ENCODE data around the gene TXNIP. TPM values are rescaled to one million over a fixed set of nuclear protein-coding genes. Genes with fewer than 3 reads are reported as not detected.
A peak's percentile ranks its signal among the peaks of the same experiment; 100 is the strongest.

TXNIP gene, protein sequence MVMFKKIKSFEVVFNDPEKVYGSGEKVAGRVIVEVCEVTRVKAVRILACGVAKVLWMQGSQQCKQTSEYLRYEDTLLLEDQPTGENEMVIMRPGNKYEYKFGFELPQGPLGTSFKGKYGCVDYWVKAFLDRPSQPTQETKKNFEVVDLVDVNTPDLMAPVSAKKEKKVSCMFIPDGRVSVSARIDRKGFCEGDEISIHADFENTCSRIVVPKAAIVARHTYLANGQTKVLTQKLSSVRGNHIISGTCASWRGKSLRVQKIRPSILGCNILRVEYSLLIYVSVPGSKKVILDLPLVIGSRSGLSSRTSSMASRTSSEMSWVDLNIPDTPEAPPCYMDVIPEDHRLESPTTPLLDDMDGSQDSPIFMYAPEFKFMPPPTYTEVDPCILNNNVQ
- polyA plus RNA-seq (2012; ENCODE audit: insufficient read depth, insufficient read length, low read depth): 13.2 TPM

DNA sequence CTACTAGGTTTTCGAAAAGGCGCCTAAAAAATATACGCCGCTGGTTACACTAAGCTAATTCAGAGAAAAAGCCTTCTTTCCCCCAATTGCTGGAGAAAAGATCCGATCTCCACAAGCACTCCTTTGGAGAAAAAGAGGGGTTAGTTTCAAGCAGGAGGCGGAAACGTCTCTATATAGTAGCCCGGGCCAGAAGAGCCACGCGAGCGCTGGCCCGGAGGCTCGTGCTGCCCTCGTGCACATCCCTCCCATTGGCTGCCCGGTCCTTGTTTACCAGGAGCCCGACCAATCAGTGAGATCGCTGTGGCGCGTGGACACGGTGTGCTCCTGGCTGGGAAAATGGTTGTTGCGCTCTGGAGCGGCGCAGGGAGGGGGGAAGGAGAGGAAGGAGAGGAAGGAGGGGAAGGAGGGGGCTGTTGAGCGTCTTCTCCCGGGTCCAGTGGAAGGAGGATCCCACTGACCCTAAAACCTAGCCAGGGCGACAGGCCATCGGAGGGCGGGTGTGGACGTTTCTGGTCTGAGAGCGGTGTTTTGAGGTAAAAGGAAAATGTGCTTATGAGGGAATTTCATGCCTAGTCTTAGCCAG lies at the start of gene TXNIP:
TXNIP (minus strand) TSS at position 147 of the 583 bp plus-strand sequence. CDS start 313 bp downstream, outside the sequence.
- Histone ChIP-seq H3K36me3 (peaks cover 33% of the 10 kb centered on the region), H3K9me3 (no peaks in the 10 kb centered on the region), H3K27me3 (no peaks in the 10 kb centered on the region), H3K4me3 (ENCODE audit: low read depth, low read length) (peak within 1 kb of the TSS; percentile 83), H3K4me1 (peaks cover 6% of the 10 kb centered on the region)
- peak; percentile 98 for DNase-seq
- TF ChIP-seq, protein P1, sequence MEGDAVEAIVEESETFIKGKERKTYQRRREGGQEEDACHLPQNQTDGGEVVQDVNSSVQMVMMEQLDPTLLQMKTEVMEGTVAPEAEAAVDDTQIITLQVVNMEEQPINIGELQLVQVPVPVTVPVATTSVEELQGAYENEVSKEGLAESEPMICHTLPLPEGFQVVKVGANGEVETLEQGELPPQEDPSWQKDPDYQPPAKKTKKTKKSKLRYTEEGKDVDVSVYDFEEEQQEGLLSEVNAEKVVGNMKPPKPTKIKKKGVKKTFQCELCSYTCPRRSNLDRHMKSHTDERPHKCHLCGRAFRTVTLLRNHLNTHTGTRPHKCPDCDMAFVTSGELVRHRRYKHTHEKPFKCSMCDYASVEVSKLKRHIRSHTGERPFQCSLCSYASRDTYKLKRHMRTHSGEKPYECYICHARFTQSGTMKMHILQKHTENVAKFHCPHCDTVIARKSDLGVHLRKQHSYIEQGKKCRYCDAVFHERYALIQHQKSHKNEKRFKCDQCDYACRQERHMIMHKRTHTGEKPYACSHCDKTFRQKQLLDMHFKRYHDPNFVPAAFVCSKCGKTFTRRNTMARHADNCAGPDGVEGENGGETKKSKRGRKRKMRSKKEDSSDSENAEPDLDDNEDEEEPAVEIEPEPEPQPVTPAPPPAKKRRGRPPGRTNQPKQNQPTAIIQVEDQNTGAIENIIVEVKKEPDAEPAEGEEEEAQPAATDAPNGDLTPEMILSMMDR (IDR thresholded peaks at IDR 0.05; ENCODE audit: low read depth, low read length): no peak

DNA sequence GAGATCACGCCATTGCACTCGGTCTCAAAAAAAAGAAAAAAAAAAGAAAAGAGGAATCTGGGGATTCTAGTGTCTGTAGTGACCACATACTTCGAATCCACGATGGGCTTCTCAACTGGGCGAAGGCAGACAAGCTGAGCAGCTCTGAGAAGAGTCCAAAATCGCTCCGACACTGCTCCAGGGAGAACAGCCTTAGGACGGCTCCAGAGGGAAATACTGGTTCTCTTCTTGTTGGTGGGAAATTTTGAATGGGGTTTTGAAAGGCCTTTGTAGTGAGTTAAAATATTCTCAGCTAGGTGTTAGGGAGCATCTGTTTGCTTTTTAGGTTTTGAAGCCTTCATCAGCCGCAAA lies 43.4 kb upstream of the TXNIP start:
- no peaks in the 10 kb centered on the region for H3K27me3 ChIP-seq
- no peaks in the 10 kb centered on the region for H3K36me3 ChIP-seq
- TF ChIP-seq, protein P1 (IDR thresholded peaks at IDR 0.05; ENCODE audit: low read depth, low read length): no peak
- no peaks in the 10 kb centered on the region for H3K9me3 ChIP-seq
- H3K4me3 ChIP-seq (ENCODE audit: low read depth, low read length): peak overlapping the region; percentile 93; the same call in 1 of the 2 replicates
- no peaks in the 10 kb centered on the region for H3K4me1 ChIP-seq
- no peak for DNase-seq

DNA sequence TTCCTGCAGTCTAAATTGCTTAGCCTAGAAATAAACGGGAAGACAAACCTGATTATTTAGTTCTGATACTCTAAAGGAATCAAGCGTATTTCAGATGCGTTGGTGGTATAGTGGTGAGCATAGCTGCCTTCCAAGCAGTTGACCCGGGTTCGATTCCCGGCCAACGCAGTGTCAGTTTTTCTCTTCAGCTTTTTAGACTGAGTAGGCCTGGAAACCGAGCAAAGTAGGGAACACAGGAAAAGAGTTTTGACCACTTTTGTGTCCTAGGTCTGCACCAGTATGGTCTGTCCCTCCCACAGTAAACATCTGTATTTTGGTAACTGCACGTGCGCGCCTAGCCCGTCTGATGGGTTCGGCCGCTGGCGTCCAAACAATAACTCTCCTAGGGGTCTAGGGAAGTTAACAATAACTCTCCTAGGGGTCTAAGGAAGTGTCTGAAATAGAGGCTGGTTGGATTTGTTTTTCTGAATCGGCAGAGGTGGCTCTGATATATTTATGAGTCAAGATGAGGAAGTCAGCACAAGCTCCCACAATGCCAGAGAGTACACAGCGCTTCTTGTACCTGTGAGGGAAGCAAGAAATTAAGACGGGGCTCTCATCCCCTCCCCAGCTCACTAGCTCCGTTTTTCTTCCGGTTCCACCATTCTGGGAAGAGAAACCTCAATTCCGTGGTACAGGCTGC lies 40.7 kb upstream of the TXNIP start:
- Histone ChIP-seq H3K36me3 (no peaks in the 10 kb centered on the region), H3K4me3 (ENCODE audit: low read depth, low read length) (peak overlapping the region; percentile 93), H3K27me3 (no peaks in the 10 kb centered on the region), H3K4me1 (no peaks in the 10 kb centered on the region), H3K9me3 (no peaks in the 10 kb centered on the region)
- TF ChIP-seq, protein P1 (IDR thresholded peaks at IDR 0.05; ENCODE audit: low read depth, low read length): no peak
- peak; percentile 80 for DNase-seq

DNA sequence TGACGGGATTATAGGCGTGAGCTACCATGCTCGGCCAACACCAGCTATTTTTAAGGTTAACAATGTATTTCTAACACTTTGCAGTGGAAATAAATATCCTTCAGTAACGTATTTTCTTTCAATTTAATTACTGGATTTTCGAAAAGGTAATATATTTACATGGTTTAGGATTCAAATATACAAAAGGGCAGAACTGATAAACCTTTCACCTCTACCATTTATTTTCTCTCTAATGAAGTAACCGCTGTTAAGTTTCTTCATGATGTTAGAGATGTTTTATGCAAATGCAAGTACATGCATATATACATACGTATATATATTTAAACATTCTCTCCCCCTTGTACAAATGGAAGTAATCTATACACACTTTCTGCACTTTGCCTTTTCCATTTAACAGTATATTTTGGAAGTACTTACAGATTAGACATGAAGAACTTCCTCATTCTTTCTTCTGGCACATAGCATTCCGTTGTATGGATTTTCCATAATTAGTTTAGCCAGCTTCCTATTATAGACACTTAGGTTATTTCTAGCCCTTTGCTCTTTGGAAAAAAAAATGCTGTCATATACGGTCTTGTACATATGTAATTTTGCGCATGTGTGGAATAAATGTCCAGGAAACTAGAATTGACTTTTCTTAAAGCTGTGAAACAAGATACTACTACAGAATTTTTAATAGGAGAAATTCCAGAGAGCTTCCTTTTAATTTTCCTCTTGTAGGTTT lies 40.0 kb upstream of the TXNIP start:
- Histone ChIP-seq H3K4me3 (ENCODE audit: low read depth, low read length) (peak overlapping the region; percentile 93), H3K27me3 (no peaks in the 10 kb centered on the region), H3K4me1 (no peaks in the 10 kb centered on the region), H3K36me3 (no peaks in the 10 kb centered on the region), H3K9me3 (no peaks in the 10 kb centered on the region)
- TF ChIP-seq, protein P1 (IDR thresholded peaks at IDR 0.05; ENCODE audit: low read depth, low read length): no peak
- no peak for DNase-seq

DNA sequence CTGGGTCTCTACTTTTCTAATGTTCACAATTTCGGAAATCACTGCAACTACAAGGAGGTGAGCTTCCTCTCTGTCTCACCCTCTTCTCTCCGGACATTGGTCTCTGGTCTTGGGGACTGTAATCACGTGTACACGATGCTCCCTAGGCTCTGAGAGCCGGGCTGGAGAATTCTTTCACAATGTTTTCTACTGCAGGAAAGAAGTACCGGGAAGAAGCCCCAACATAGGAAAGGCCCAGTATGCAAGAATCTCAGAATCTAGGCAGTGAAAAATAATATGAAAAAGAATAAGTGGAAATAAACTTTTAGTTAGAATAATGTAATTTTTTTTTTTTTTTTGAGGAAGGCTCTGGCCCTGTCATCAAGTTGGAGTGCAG lies 38.7 kb upstream of the TXNIP start:
- TF ChIP-seq, protein P1 (IDR thresholded peaks at IDR 0.05; ENCODE audit: low read depth, low read length): no peak
- H3K9me3 ChIP-seq: no peaks in the 10 kb centered on the region
- peak overlapping the region; percentile 58 for H3K4me3 ChIP-seq (ENCODE audit: low read depth, low read length)
- H3K36me3 ChIP-seq: no peaks in the 10 kb centered on the region
- peak; percentile 43 for DNase-seq
- no peaks in the 10 kb centered on the region for H3K27me3 ChIP-seq
- no peaks in the 10 kb centered on the region for H3K4me1 ChIP-seq

Data from BE2C (cell line).